ENCODE results near the gene NMNAT3. TPM values are rescaled to one million over a fixed set of nuclear protein-coding genes. Genes with fewer than 3 reads are reported as not detected.

Gene NMNAT3
- total RNA-seq, 1 experiment from 2014 or later, result 1.3 TPM

- no peak overlapping the region for H4K91ac ChIP-seq (ENCODE audit: insufficient read length, low read depth, low read length)
- no peaks in the 10 kb centered on the region for H3K23me2 ChIP-seq (ENCODE audit: insufficient read length, low read depth, low read length, poor library complexity, severe bottlenecking)
- H3K9me3 ChIP-seq (ENCODE audit: control insufficient read depth, low read depth, low read length), result no peaks in the 10 kb centered on the region
- no peak overlapping the region for H2BK120ac ChIP-seq (ENCODE audit: low read depth, low read length, poor library complexity, severe bottlenecking)
- Mint-ChIP-seq H3K36me3 (ENCODE audit: insufficient read depth in 1 of 3, low read depth in 3 of 3) (no peaks in the 10 kb centered on the region; a peak in 1 of 7 replicates), H3K4me3 (no peak overlapping the region), H3K27me3 (ENCODE audit: low read depth) (no peaks in the 10 kb centered on the region), H3K4me1 (peaks cover 3 to 6% of the 10 kb centered on the region in 2 experiments; a peak in 3 of 4 replicates), H3K27ac (no peak overlapping the region), H3K9me3 (no peaks in the 10 kb centered on the region)
- no peak overlapping the region for H2AFZ ChIP-seq (ENCODE audit: low read length)
- H4K20me1 ChIP-seq (ENCODE audit: control insufficient read depth, insufficient read depth, insufficient read length), result no peaks in the 10 kb centered on the region
- H3K9ac ChIP-seq (ENCODE audit: extremely low read depth, insufficient read length, low read length), result no peak overlapping the region
- H3K79me2 ChIP-seq (ENCODE audit: insufficient read depth, low read length), result no peaks in the 10 kb centered on the region
- H3K4ac ChIP-seq (ENCODE audit: low read depth, low read length), result no peak overlapping the region
- no peaks in the 10 kb centered on the region for H3K4me1 ChIP-seq (ENCODE audit: insufficient read depth, low read length)
- H2AK5ac ChIP-seq (ENCODE audit: insufficient read length, low read length), result no peak overlapping the region
- no peak overlapping the region for H2BK15ac ChIP-seq (ENCODE audit: low read depth, low read length)
- H3K18ac ChIP-seq (ENCODE audit: insufficient read length, low read depth, low read length), result no peak overlapping the region
- TF ChIP-seq CTCF (conservative IDR thresholded peaks at IDR 0.05), result no peak
- no peak overlapping the region for H4K8ac ChIP-seq (replicated peaks; ENCODE audit: insufficient read length, low read depth, low read length)
- no peak overlapping the region for H3K56ac ChIP-seq (ENCODE audit: insufficient read length, low read depth, low read length)
- no CpG with 5 or more reads among the region's 20 CpGs for WGBS (ENCODE audit: extremely low coverage, insufficient read length, low lambda C conversion rate)
- no peak overlapping the region for H3K23ac ChIP-seq (ENCODE audit: insufficient read length, low read depth, low read length)
- H2BK5ac ChIP-seq (ENCODE audit: insufficient read length, low read length), result no peak overlapping the region
- DNase-seq, result no peak
- no peak overlapping the region for H3K27ac ChIP-seq (ENCODE audit: insufficient read length, low read depth, low read length)
- H3T11ph ChIP-seq (ENCODE audit: low read length), result no peak overlapping the region
- no peaks in the 10 kb centered on the region for H3K79me1 ChIP-seq (ENCODE audit: insufficient read depth, low read depth, low read length, poor library complexity, severe bottlenecking)
- no peaks in the 10 kb centered on the region for H3K27me3 ChIP-seq (ENCODE audit: insufficient read depth, low read length)
- H4K5ac ChIP-seq (ENCODE audit: insufficient read length, low read depth, low read length), result no peak overlapping the region
- H3K4me2 ChIP-seq (ENCODE audit: insufficient read depth, insufficient read length, low read length), result no peak overlapping the region
- no peak overlapping the region for H2BK20ac ChIP-seq (ENCODE audit: low read depth, low read length, poor library complexity, severe bottlenecking)
- no peak overlapping the region for H3K14ac ChIP-seq (ENCODE audit: insufficient read depth, low read length)
- H2BK12ac ChIP-seq (ENCODE audit: insufficient read length, low read depth, low read length), result no peak overlapping the region
Measured at GRCh38 chr3:139634111-139634635, 43.6 kb downstream of the NMNAT3 start.
